Heart left ventricle (tissue), 13 donors: ENCODE data around the gene TRIM24.
"Not testable (repeated sequence)": the region's sequence is repeated elsewhere in the genome, so short reads cannot be mapped to it uniquely, and the experiment has no call there.

ENCODE experiments used
- POLR2A ChIP-seq, 2 donors: fragments of 450-650 bp; IDR thresholded peaks; one replicate each; pipeline ENCODE4 v1.6.1; 2017; ENCODE audit warnings: antibody characterized with exemption in 2 of 2, mild to moderate bottlenecking in 2 of 2, moderate library complexity in 2 of 2
- TF ChIP-seq, protein P1 (sequence below), 12 donors: fragments of 200-600 bp; sonication (generic) in 4 of 12; IDR thresholded peaks; one replicate each; pipeline versions ENCODE4 v1.5.0 to v1.8.0; 2018 to 2022; ENCODE audit warnings: antibody characterized with exemption in 12 of 12, mild to moderate bottlenecking in 5 of 12
- donor health status: ischemic (EF 13 %, LVEDD 7.1; RV severe dilation, severe dysfunction).
- donor health status: DM: no; HTN: yes; CAD: no.
- donor health status: DM: no; HTN: no; CAD: no.
- donor health status: ischemic (EF 25% LVEDD 6.9; RV normal size, moderate dysfunction).
- donor health status: ischemic (EF 25% LVEDD 5.7; RV mildly dilated, moderate dysfunction).
- donor health status: ischemic (EF 35%, LVEDD 5.7; RV mildly dilated, moderate dysfunction).
- donor health status: nonischemic (EF 11% LVEDD 7.7; RV severe dilation, severe dysfunction).
- donor health status: DM: yes; HTN: yes; CAD: no.
- donor health status: PGD.
- donor health status: ischemic (EF 29% LVEDD 5.4; RV normal size, mild dysfunction).
- donor health status: nonischemic (EF 23%, LVEDD 6.1; RV moderate dilation, normal function).

DNA sequence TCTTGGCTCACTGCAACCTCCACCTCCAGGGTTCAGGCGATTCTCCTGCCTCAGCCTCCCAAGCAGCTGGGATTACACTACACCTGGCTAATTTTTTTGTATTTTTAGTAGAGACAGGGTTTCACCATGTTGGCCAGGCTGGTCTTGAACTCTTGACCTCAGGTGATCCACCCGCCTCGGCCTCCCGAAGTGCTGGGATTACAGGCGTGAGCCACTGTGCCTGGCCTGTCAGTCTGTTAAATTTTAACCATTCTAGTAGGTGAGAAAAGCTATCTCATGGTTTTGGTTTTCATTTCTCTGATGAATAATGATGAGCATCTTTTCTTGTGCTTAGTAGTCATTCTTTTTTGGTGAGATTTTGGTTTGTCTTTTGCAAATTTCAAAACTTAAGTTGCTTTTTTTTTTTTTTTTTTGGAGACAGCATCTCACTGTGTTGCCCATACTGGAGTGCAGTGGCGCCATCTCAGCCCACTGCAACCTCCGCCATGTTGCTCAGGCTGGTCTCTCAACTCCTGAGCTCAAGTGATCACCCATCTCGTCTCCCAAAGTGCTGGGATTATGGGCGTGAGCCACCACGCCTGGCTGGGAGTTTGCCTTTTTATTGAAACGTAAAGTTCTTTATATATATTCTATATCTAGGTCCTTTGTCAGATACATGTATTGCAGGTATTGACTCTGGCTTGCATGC lies 6.2 kb downstream of the TRIM24 start:
- TF ChIP-seq POLR2A (IDR thresholded peaks at IDR 0.05): not testable (repeated sequence)
- TF ChIP-seq, protein P1, sequence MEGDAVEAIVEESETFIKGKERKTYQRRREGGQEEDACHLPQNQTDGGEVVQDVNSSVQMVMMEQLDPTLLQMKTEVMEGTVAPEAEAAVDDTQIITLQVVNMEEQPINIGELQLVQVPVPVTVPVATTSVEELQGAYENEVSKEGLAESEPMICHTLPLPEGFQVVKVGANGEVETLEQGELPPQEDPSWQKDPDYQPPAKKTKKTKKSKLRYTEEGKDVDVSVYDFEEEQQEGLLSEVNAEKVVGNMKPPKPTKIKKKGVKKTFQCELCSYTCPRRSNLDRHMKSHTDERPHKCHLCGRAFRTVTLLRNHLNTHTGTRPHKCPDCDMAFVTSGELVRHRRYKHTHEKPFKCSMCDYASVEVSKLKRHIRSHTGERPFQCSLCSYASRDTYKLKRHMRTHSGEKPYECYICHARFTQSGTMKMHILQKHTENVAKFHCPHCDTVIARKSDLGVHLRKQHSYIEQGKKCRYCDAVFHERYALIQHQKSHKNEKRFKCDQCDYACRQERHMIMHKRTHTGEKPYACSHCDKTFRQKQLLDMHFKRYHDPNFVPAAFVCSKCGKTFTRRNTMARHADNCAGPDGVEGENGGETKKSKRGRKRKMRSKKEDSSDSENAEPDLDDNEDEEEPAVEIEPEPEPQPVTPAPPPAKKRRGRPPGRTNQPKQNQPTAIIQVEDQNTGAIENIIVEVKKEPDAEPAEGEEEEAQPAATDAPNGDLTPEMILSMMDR (IDR thresholded peaks at IDR 0.05): not testable (repeated sequence)
